GM06990 (cell line): Measurements from ENCODE around the gene DPH1.

Source experiments
- DNase-seq: peaks from one replicate; pipeline ENCODE4 v3.0.0-alpha.2; 2011; ENCODE audit not compliant: insufficient read length; ENCODE audit errors: extremely low read depth
- H3K27me3 ChIP-seq: replicated peaks from 2 replicates; pipeline ENCODE4 v1.6.0; 2011; ENCODE audit warnings: low read length; ENCODE audit not compliant: control insufficient read depth, insufficient read depth
- H3K36me3 ChIP-seq: 2 replicates; pipeline ENCODE4 v1.5.1; 2011; ENCODE audit warnings: low read length; ENCODE audit not compliant: control insufficient read depth, insufficient read depth
- H3K4me3 ChIP-seq: replicated peaks from 2 replicates; pipeline ENCODE4 v1.5.1; 2011; ENCODE audit warnings: low read depth, mild to moderate bottlenecking, control low read depth, low read length
- CTCF ChIP-seq: IDR thresholded peaks from 2 replicates; pipeline ENCODE4 v1.5.1; 2011; ENCODE audit warnings: low read length, control low read depth, mild to moderate bottlenecking, inconsistent platforms; ENCODE audit not compliant: insufficient read depth, poor library complexity, severe bottlenecking

Gene DPH1

GRCh38 chr17:2077040-2077439 lies 47.1 kb downstream of the DPH1 start:
- Histone ChIP-seq H3K27me3 (no peaks in the 10 kb centered on the region), H3K4me3 (no peak overlapping the region), H3K36me3 (peaks cover 12% of the 10 kb centered on the region)
- no peak for DNase-seq
- no peak for TF ChIP-seq CTCF

GRCh38 chr17:2081564-2081963 lies 51.6 kb downstream of the DPH1 start:
- no peak for DNase-seq
- H3K36me3 ChIP-seq, result peaks cover 17% of the 10 kb centered on the region

GRCh38 chr17:2082003-2082781 lies 52.2 kb downstream of the DPH1 start:
- no peak overlapping the region for H3K4me3 ChIP-seq
- peaks cover 12% of the 10 kb centered on the region for H3K36me3 ChIP-seq
- H3K27me3 ChIP-seq, result no peaks in the 10 kb centered on the region
- DNase-seq, result no peak
- no peak for TF ChIP-seq CTCF

More at GRCh38 chr17:2081564-2081963, 51.6 kb downstream of the DPH1 start:
- no peaks in the 10 kb centered on the region for H3K27me3 ChIP-seq
- TF ChIP-seq CTCF, result no peak
- H3K4me3 ChIP-seq, result no peak overlapping the region

- TF ChIP-seq CTCF, result peak; percentile 19
- Histone ChIP-seq H3K36me3 (peaks cover 10% of the 10 kb centered on the region), H3K27me3 (no peaks in the 10 kb centered on the region), H3K4me3 (no peak overlapping the region)
- no peak for DNase-seq
These were observed 53.7 kb downstream of the DPH1 start for GRCh38 chr17:2083613-2084035.

GRCh38 chr17:2084036-2084765 lies 54.2 kb downstream of the DPH1 start:
- Histone ChIP-seq H3K4me3 (no peak overlapping the region), H3K36me3 (peaks cover 10% of the 10 kb centered on the region), H3K27me3 (no peaks in the 10 kb centered on the region)
- TF ChIP-seq CTCF, result no peak
- no peak for DNase-seq
